MCF 10A (cell line): Measurements from ENCODE around the gene GLIS1. TPM values are rescaled to one million over a fixed set of nuclear protein-coding genes. Genes with fewer than 3 reads are reported as not detected.

Experiments used
- BruUV-seq: library from RNA; stranded (reverse); fragments of 400-500 nt; replicated peaks from 2 replicates; lab custom pipeline; 2021; lab: Mats Ljungman, UMichigan
- CTCF ChIA-PET: fragments of 300-600 bp; sonication (Branson Sonifier 250); formaldehyde crosslinking; extraction: SDS; loops from one replicate; lab custom pipeline; 2021; ENCODE audit warnings: antibody characterized with exemption, inconsistent platforms; lab: Yijun Ruan, JAX
- POLR2A ChIA-PET: fragments of 300-600, 350-650 bp; sonication (Branson Sonifier 250); formaldehyde crosslinking; extraction: SDS; loops from one replicate; lab custom pipeline; 2020; ENCODE audit warnings: antibody characterized with exemption, inconsistent platforms; lab: Yijun Ruan, JAX
- DNase-seq: peaks from one replicate; pipeline ENCODE4 v3.0.0-alpha.2; 2018; ENCODE audit not compliant: unreplicated experiment
- H3K27ac Mint-ChIP-seq: one replicate; pipeline ENCODE4 v1.8.0; 2022; ENCODE audit warnings: mild to moderate bottlenecking, low read depth, mixed read lengths; ENCODE audit not compliant: unreplicated experiment
- H3K27me3 Mint-ChIP-seq: one replicate; pipeline ENCODE4 v1.8.0; 2022; ENCODE audit warnings: mixed read lengths; ENCODE audit not compliant: insufficient read depth, unreplicated experiment
- H3K36me3 Mint-ChIP-seq: one replicate; pipeline ENCODE4 v1.8.0; 2022; ENCODE audit warnings: mild to moderate bottlenecking, moderate library complexity, mixed read lengths; ENCODE audit not compliant: insufficient read depth, unreplicated experiment
- H3K4me1 Mint-ChIP-seq: one replicate; pipeline ENCODE4 v1.8.0; 2022; ENCODE audit warnings: mixed read lengths; ENCODE audit not compliant: insufficient read depth, unreplicated experiment
- H3K4me3 Mint-ChIP-seq: one replicate; pipeline ENCODE4 v1.8.0; 2022; ENCODE audit warnings: mild to moderate bottlenecking, moderate library complexity, mixed read lengths; ENCODE audit not compliant: unreplicated experiment
- H3K9me3 Mint-ChIP-seq: one replicate; pipeline ENCODE4 v1.8.0; 2022; ENCODE audit warnings: mixed read lengths; ENCODE audit not compliant: unreplicated experiment
- CTCF ChIP-seq: fragments of 200-600 bp; IDR thresholded peaks from one replicate; pipeline ENCODE4 v1.8.0; 2022; ENCODE audit warnings: antibody characterized with exemption, mild to moderate bottlenecking; ENCODE audit not compliant: unreplicated experiment
- intact Hi-C: fragments of 100-400 bp; cut with micrococcal nuclease; formaldehyde crosslinking; loops from 2 replicates; pipeline ENCODE4 v1.14.1; 2022
- total RNA-seq: library from RNA; stranded (reverse); gene quantifications from 2 replicates; pipeline ENCODE4 v1.2.3, GENCODE V29; 2022

Gene GLIS1
- total RNA-seq, 1 experiment from 2014 or later, result 0.93 TPM

- intact Hi-C loops, result no loop called here
- no peaks in the 10 kb centered on the region for H3K36me3 Mint-ChIP-seq
Observed at GRCh38 chr1:53506355-53507050, 232.5 kb downstream of the GLIS1 start.

GRCh38 chr1:53505891-53506290, 233.1 kb downstream of the GLIS1 start:
- no peak for DNase-seq
- H3K9me3 Mint-ChIP-seq, result no peaks in the 10 kb centered on the region
- BruUV-seq, result no TSS peak
- POLR2A ChIA-PET, result no interaction called here
- no peaks in the 10 kb centered on the region for H3K36me3 Mint-ChIP-seq
- H3K27me3 Mint-ChIP-seq, result peaks cover 20% of the 10 kb centered on the region
- TF ChIP-seq CTCF, result no peak
- intact Hi-C loops, result no loop called here
- CTCF ChIA-PET, result no interaction called here
- no peak overlapping the region for H3K27ac Mint-ChIP-seq
- peaks cover 8% of the 10 kb centered on the region for H3K4me1 Mint-ChIP-seq
- no peak overlapping the region for H3K4me3 Mint-ChIP-seq

More at GRCh38 chr1:53506355-53507050, 232.5 kb downstream of the GLIS1 start:
- no peak for DNase-seq
- ChIA-PET POLR2A (no interaction called here), CTCF (interaction anchor here (1.1 kb wide), 1 partner anchor 22 kb away, joined by 3 read pairs; no protein-coding TSS in a partner anchor)
- no peak overlapping the region for H3K27ac Mint-ChIP-seq
- H3K9me3 Mint-ChIP-seq, result no peaks in the 10 kb centered on the region
- H3K4me1 Mint-ChIP-seq, result peaks cover 8% of the 10 kb centered on the region
- H3K27me3 Mint-ChIP-seq, result peaks cover 14% of the 10 kb centered on the region
- no TSS peak for BruUV-seq
- TF ChIP-seq CTCF, result no peak
- no peak overlapping the region for H3K4me3 Mint-ChIP-seq

GRCh38 chr1:53505401-53505800, 233.6 kb downstream of the GLIS1 start:
- POLR2A ChIA-PET, result no interaction called here
- Mint-ChIP-seq H3K27ac (no peak overlapping the region), H3K4me3 (no peak overlapping the region), H3K36me3 (no peaks in the 10 kb centered on the region), H3K9me3 (no peaks in the 10 kb centered on the region), H3K27me3 (peaks cover 25% of the 10 kb centered on the region), H3K4me1 (peaks cover 8% of the 10 kb centered on the region)
- no TSS peak for BruUV-seq
- DNase-seq, result no peak
- CTCF ChIA-PET, result no interaction called here
- no peak for TF ChIP-seq CTCF
- intact Hi-C loops, result no loop called here

GRCh38 chr1:53504901-53505300, 234.1 kb downstream of the GLIS1 start:
- H3K27me3 Mint-ChIP-seq, result peaks cover 26% of the 10 kb centered on the region
- intact Hi-C loops, result no loop called here
- H3K4me3 Mint-ChIP-seq, result no peak overlapping the region
- no peak overlapping the region for H3K27ac Mint-ChIP-seq
- no peaks in the 10 kb centered on the region for H3K9me3 Mint-ChIP-seq
- DNase-seq, result no peak
- peaks cover 8% of the 10 kb centered on the region for H3K4me1 Mint-ChIP-seq
- H3K36me3 Mint-ChIP-seq, result no peaks in the 10 kb centered on the region
- no TSS peak for BruUV-seq
- no peak for TF ChIP-seq CTCF
- POLR2A ChIA-PET, result no interaction called here
- CTCF ChIA-PET, result no interaction called here
